Activated gamma-delta T cell (primary cell): ENCODE data around the gene UNC80.

Experiments
- DNase-seq: peaks from one replicate; lab custom pipeline; 2025; lab: John Stamatoyannopoulos, UW

UNC80 gene

GRCh38 chr2:209809256-209809655 lies 37.6 kb downstream of the UNC80 start:
- DNase-seq, result no peak

GRCh38 chr2:209817844-209818271 lies 46.2 kb downstream of the UNC80 start:
- no peak for DNase-seq

- DNase-seq, result no peak
Measured at GRCh38 chr2:209818939-209819338, 47.3 kb downstream of the UNC80 start.

GRCh38 chr2:209821806-209822205 lies 50.2 kb downstream of the UNC80 start:
- DNase-seq, result no peak

GRCh38 chr2:209823484-209823883 lies 51.9 kb downstream of the UNC80 start:
- no peak for DNase-seq

GRCh38 chr2:209824391-209824790 lies 52.8 kb downstream of the UNC80 start:
- DNase-seq, result no peak

- DNase-seq, result no peak
Measured at GRCh38 chr2:209830722-209831465, 59.3 kb downstream of the UNC80 start.

GRCh38 chr2:209834767-209835166 lies 63.1 kb downstream of the UNC80 start:
- DNase-seq, result no peak

GRCh38 chr2:209840434-209840833 lies 68.8 kb downstream of the UNC80 start:
- no peak for DNase-seq

- DNase-seq, result no peak
Measured at GRCh38 chr2:209845666-209846065, 74.0 kb downstream of the UNC80 start.

- DNase-seq, result no peak
Measured at GRCh38 chr2:209864716-209865295, 93.2 kb downstream of the UNC80 start.

GRCh38 chr2:209868271-209868994 lies 96.8 kb downstream of the UNC80 start:
- DNase-seq, result no peak

GRCh38 chr2:209870067-209870466 lies 98.4 kb downstream of the UNC80 start:
- no peak for DNase-seq

- no peak for DNase-seq
Measured at GRCh38 chr2:209872675-209873074, 101.0 kb downstream of the UNC80 start.

GRCh38 chr2:209875270-209875669 lies 103.6 kb downstream of the UNC80 start:
- DNase-seq, result no peak

- no peak for DNase-seq
Measured at GRCh38 chr2:209876211-209876610, 104.6 kb downstream of the UNC80 start.

GRCh38 chr2:209878701-209879100 lies 107.1 kb downstream of the UNC80 start:
- DNase-seq, result no peak

- no peak for DNase-seq
Measured at GRCh38 chr2:209900638-209901037, 129.0 kb downstream of the UNC80 start.

- no peak for DNase-seq
Measured at GRCh38 chr2:209901172-209901571, 129.5 kb downstream of the UNC80 start.

- no peak for DNase-seq
Measured at GRCh38 chr2:209905691-209906090, 134.1 kb downstream of the UNC80 start.

GRCh38 chr2:209907746-209908145 lies 136.1 kb downstream of the UNC80 start:
- no peak for DNase-seq

GRCh38 chr2:209908511-209908910 lies 136.9 kb downstream of the UNC80 start:
- no peak for DNase-seq

- DNase-seq, result no peak
Measured at GRCh38 chr2:209911486-209911885, 139.9 kb downstream of the UNC80 start.
